Mesenchymal stem cell (in vitro differentiated cells and primary cell): ENCODE measurements around the gene B4GALNT2.
A peak's percentile ranks its signal among the peaks of the same experiment; 100 is the strongest.

ENCODE experiments used
- DNase-seq: peaks from one replicate; pipeline ENCODE4 v3.0.0-alpha.2; 2013
- H2AFZ ChIP-seq: one replicate; pipeline ENCODE4 v1.6.1; 2013; ENCODE audit warnings: low read depth, mild to moderate bottlenecking, control low read depth, inconsistent platforms, low read length, moderate library complexity
- H2AK5ac ChIP-seq: 2 replicates; pipeline ENCODE4 v1.6.1; 2013; ENCODE audit warnings: low read length, moderate library complexity, mild to moderate bottlenecking, inconsistent platforms; ENCODE audit not compliant: severe bottlenecking
- H2BK120ac ChIP-seq: one replicate; pipeline ENCODE4 v1.6.1; 2013; ENCODE audit warnings: low read depth, mild to moderate bottlenecking, inconsistent platforms, low read length, moderate library complexity
- H2BK12ac ChIP-seq, 2 experiments: one replicate each; pipeline ENCODE4 v1.6.1; 2013; ENCODE audit warnings: inconsistent platforms in 2 of 2, low read length in 2 of 2, mild to moderate bottlenecking in 2 of 2, moderate library complexity in 2 of 2, control low read depth in 1 of 2
- H2BK15ac ChIP-seq: one replicate; pipeline ENCODE4 v1.6.1; 2013; ENCODE audit warnings: mild to moderate bottlenecking, low read depth, inconsistent platforms; ENCODE audit not compliant: poor library complexity, severe bottlenecking
- H2BK5ac ChIP-seq: 2 replicates; pipeline ENCODE4 v1.6.1; 2013; ENCODE audit warnings: low read depth, mild to moderate bottlenecking, low read length, control low read depth, inconsistent platforms; ENCODE audit not compliant: poor library complexity, severe bottlenecking
- H3K14ac ChIP-seq, 2 experiments: one replicate each; pipeline ENCODE4 v1.6.1; 2013; ENCODE audit warnings: inconsistent platforms in 2 of 2, low read length in 2 of 2, control low read depth in 1 of 2, mild to moderate bottlenecking in 1 of 2, moderate library complexity in 1 of 2
- H3K18ac ChIP-seq, 2 experiments: one replicate each; pipeline ENCODE4 v1.6.1; 2013; ENCODE audit warnings: inconsistent platforms in 2 of 2, low read length in 2 of 2, control low read depth in 1 of 2, low read depth in 1 of 2, mild to moderate bottlenecking in 1 of 2
- H3K23ac ChIP-seq, 2 experiments: one replicate each; pipeline ENCODE4 v1.6.1; 2013; ENCODE audit warnings: inconsistent platforms in 2 of 2, low read length in 2 of 2, mild to moderate bottlenecking in 2 of 2, moderate library complexity in 2 of 2, control low read depth in 1 of 2
- H3K27ac ChIP-seq: 2 replicates; pipeline ENCODE4 v1.5.1; 2013; ENCODE audit warnings: mild to moderate bottlenecking, moderate library complexity, low read length, control low read depth, inconsistent platforms; ENCODE audit not compliant: poor library complexity, severe bottlenecking
- H3K27me3 ChIP-seq, 2 experiments: 2 replicates each; pipeline versions ENCODE4 v1.6.1 to v1.7.0; 2013; ENCODE audit warnings: low read length in 2 of 2, mild to moderate bottlenecking in 2 of 2, moderate library complexity in 2 of 2, control low read depth in 1 of 2, inconsistent platforms in 1 of 2; ENCODE audit not compliant: control insufficient read depth in 1 of 2, insufficient read depth in 1 of 2
- H3K36me3 ChIP-seq, 2 experiments: 2 replicates each; pipeline versions ENCODE4 v1.6.1 to v1.7.0; 2013; ENCODE audit warnings: low read length in 2 of 2, control low read depth in 1 of 2, inconsistent platforms in 1 of 2, low read depth in 1 of 2, mild to moderate bottlenecking in 1 of 2; ENCODE audit not compliant: insufficient read depth in 2 of 2, control insufficient read depth in 1 of 2
- H3K4ac ChIP-seq, 2 experiments: one replicate each; pipeline ENCODE4 v1.6.1; 2013; ENCODE audit warnings: inconsistent platforms in 2 of 2, low read length in 2 of 2, mild to moderate bottlenecking in 2 of 2, moderate library complexity in 2 of 2, control low read depth in 1 of 2, low read depth in 1 of 2
- H3K4me1 ChIP-seq: 2 replicates; pipeline ENCODE4 v1.6.1; 2013; ENCODE audit warnings: low read depth, low read length, control low read depth; ENCODE audit not compliant: control insufficient read depth, insufficient read depth
- H3K4me2 ChIP-seq: 2 replicates; pipeline ENCODE4 v1.6.1; 2013; ENCODE audit warnings: low read length, mild to moderate bottlenecking, inconsistent platforms; ENCODE audit not compliant: poor library complexity, severe bottlenecking
- H3K4me3 ChIP-seq, 2 experiments: 2 replicates each; pipeline versions ENCODE4 v1.5.1 to v1.7.0; 2013; ENCODE audit warnings: low read length in 2 of 2, mild to moderate bottlenecking in 2 of 2, control low read depth in 1 of 2, low read depth in 1 of 2; ENCODE audit not compliant: insufficient read depth in 1 of 2
- H3K79me1 ChIP-seq: replicated peaks from 2 replicates; pipeline ENCODE4 v1.6.1; 2013; ENCODE audit warnings: mild to moderate bottlenecking, control low read depth, low read length, inconsistent platforms; ENCODE audit not compliant: poor library complexity, severe bottlenecking
- H3K9ac ChIP-seq: 2 replicates; pipeline ENCODE4 v1.7.0; 2013; ENCODE audit warnings: mild to moderate bottlenecking, low read length, moderate library complexity
- H3K9me3 ChIP-seq: 2 replicates; pipeline ENCODE4 v1.7.0; 2013; ENCODE audit warnings: mild to moderate bottlenecking, low read length; ENCODE audit not compliant: control insufficient read depth
- H4K8ac ChIP-seq: one replicate; pipeline ENCODE4 v1.6.1; 2013; ENCODE audit warnings: inconsistent platforms, mild to moderate bottlenecking, low read length, moderate library complexity
- H4K91ac ChIP-seq: one replicate; pipeline ENCODE4 v1.6.1; 2013; ENCODE audit warnings: mild to moderate bottlenecking, low read length, inconsistent platforms
- WGBS: methylation state at CpG from one replicate; pipeline ENCODE4 v1.1.7; 2013; ENCODE audit warnings: mixed read lengths; 5-methylcytosine and 5-hydroxymethylcytosine counted together

The B4GALNT2 gene

DNA sequence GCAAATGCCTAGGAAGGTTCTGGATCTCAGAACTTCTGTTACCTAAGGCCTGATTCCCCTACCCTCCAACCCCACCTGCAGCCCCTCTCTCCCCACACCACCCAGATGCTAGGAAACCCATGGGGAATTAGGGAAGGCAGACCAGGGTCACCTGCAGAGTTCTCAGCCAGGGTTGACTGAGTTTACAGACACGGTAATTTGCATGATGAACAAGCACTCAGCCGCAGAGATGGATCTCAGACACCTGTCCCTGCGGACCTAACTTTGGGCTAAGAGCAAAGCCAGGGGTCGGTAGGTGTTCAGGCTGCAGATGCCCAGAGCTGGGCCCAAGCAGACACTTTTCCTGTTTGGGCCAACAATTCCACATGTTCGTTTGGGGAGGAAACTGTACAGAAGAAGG lies 80.8 kb downstream of the B4GALNT2 start:
- Histone ChIP-seq H4K91ac (no peak overlapping the region), H3K9ac (no peak overlapping the region), H2BK120ac (no peak overlapping the region), H3K14ac (no peak overlapping the region), H3K27me3 (peaks cover 0 to 50% of the 10 kb centered on the region in 2 experiments), H2AFZ (no peak overlapping the region), H3K4me3 (no peak overlapping the region), H2BK12ac (no peak overlapping the region), H3K36me3 (peaks cover 0 to 7% of the 10 kb centered on the region in 2 experiments), H2AK5ac (no peak overlapping the region), H3K18ac (no peak overlapping the region), H3K27ac (no peak overlapping the region), H3K4me2 (no peak overlapping the region), H3K4ac (no peak overlapping the region), H3K23ac (no peak overlapping the region), H3K79me1 (peaks cover 2% of the 10 kb centered on the region), H3K9me3 (no peaks in the 10 kb centered on the region), H2BK5ac (no peak overlapping the region), H3K4me1 (peaks cover 20% of the 10 kb centered on the region), H2BK15ac (no peak overlapping the region), H4K8ac (no peak overlapping the region)
- DNase-seq: no peak
- 94% methylated on average over 5 of the region's 5 CpGs for WGBS

DNA sequence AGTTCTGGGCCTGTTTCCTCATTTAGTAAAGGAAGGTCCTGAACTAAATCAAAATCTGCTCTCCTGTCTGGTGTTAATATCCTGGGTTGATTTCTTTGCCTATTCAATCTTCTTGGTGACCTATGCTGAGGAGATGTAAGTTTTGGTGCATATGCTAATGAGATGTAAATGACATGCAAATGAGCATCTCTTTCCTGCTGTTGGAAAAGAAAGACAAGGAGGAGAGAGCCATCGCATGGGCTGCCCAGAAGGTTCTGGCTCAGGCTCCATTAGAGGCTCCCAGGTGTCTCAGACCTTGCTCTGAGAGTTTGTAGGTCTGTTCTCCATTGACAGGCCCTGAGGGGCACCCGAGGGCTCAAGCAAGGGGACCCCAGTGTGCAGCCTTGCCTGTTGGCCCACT lies 81.3 kb downstream of the B4GALNT2 start:
- H3K27ac ChIP-seq: no peak overlapping the region
- H3K4me1 ChIP-seq: peaks cover 20% of the 10 kb centered on the region
- no peak overlapping the region for H3K9ac ChIP-seq
- H3K9me3 ChIP-seq: no peaks in the 10 kb centered on the region
- no peak overlapping the region for H3K18ac ChIP-seq
- peaks cover 0 to 47% of the 10 kb centered on the region in 2 experiments for H3K27me3 ChIP-seq
- peaks cover 0 to 7% of the 10 kb centered on the region in 2 experiments for H3K36me3 ChIP-seq
- H2AFZ ChIP-seq: no peak overlapping the region
- no peak overlapping the region for H2BK15ac ChIP-seq
- no peak overlapping the region for H3K4ac ChIP-seq
- H3K79me1 ChIP-seq: peaks cover 2% of the 10 kb centered on the region
- no peak overlapping the region for H3K23ac ChIP-seq
- H4K8ac ChIP-seq: no peak overlapping the region
- H3K14ac ChIP-seq: no peak overlapping the region
- no peak overlapping the region for H3K4me2 ChIP-seq
- H2AK5ac ChIP-seq: no peak overlapping the region
- no peak overlapping the region for H4K91ac ChIP-seq
- no peak overlapping the region for H2BK12ac ChIP-seq
- H2BK120ac ChIP-seq: no peak overlapping the region
- H2BK5ac ChIP-seq: no peak overlapping the region
- no peak overlapping the region for H3K4me3 ChIP-seq
- WGBS: 98% methylated on average over 2 of the region's 2 CpGs
- DNase-seq: no peak

DNA sequence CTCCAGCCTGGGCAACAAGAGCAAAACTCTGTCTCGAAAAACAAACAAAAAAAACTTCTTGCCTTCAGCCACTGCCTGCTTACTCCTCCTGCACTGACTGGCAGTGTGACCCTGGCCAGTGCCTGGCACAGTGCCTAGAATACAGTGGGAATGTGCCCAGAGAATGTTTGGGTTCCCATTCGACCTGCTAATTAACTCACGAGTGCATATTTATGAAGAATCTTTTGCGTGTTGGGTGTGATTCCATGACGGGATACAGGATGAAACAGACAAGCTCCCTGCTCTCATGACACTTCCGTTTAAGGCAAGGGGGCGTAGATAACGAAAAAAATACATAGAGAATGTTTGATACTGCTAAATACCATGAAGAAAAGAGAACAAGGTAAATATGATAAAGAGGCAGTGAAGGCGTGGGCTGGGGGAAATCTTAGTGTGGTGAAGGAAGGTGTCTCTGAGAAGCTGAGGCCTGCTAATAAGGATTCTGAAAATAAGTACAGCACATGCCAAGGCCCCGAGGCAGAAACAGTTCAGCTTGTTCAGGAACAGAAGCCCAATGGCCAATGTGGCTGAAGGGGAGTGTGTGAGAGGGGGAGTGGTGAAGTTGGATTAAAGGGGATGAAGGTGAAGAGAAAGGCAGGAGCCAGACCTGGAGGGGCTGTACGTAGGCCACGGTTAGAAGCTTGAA lies 82.2 kb downstream of the B4GALNT2 start:
- H2BK120ac ChIP-seq: no peak overlapping the region
- WGBS: 87% methylated on average over 11 of the region's 12 CpGs
- DNase-seq: no peak

DNA sequence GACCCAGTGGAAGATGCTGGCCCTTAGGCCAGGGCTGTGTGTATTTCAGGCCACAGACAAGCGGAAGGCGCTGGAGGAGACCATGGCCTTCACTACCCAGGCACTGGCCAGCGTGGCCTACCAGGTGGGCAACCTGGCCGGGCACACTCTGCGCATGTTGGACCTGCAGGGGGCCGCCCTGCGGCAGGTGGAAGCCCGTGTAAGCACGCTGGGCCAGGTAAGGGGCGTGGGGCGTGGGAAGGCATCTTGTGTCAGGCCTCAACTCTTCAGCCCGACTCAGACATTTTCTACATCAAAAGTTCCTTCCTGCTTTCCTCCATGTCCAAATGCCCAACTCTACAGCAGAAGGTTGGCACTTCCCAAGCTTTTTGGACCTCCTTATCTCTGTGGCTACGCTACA lies 83.9 kb downstream of the B4GALNT2 start:
- H2AFZ ChIP-seq: no peak overlapping the region
- no peak overlapping the region for H2BK120ac ChIP-seq
- H3K79me1 ChIP-seq: no peaks in the 10 kb centered on the region
- no peak overlapping the region for H4K91ac ChIP-seq
- H3K4ac ChIP-seq: no peak overlapping the region
- H3K4me2 ChIP-seq: no peak overlapping the region
- no peak overlapping the region for H3K9ac ChIP-seq
- H3K9me3 ChIP-seq: no peaks in the 10 kb centered on the region
- peaks cover 0 to 17% of the 10 kb centered on the region in 2 experiments for H3K36me3 ChIP-seq
- no peak overlapping the region for H3K27ac ChIP-seq
- no peak overlapping the region for H2AK5ac ChIP-seq
- H3K14ac ChIP-seq: no peak overlapping the region
- DNase-seq: no peak
- no peak overlapping the region for H2BK15ac ChIP-seq
- H3K23ac ChIP-seq: no peak overlapping the region
- no peak overlapping the region for H3K4me3 ChIP-seq
- no peaks in the 10 kb centered on the region for H3K4me1 ChIP-seq
- no peak overlapping the region for H2BK12ac ChIP-seq
- no peak overlapping the region for H3K18ac ChIP-seq
- H2BK5ac ChIP-seq: no peak overlapping the region
- H3K27me3 ChIP-seq: peaks cover 0 to 32% of the 10 kb centered on the region in 2 experiments
- no peak overlapping the region for H4K8ac ChIP-seq
- 95% methylated on average over 13 of the region's 13 CpGs for WGBS

More for the DNA sequence above, 82.2 kb downstream of the B4GALNT2 start:
- H3K4me1 ChIP-seq: peaks cover 14% of the 10 kb centered on the region
- no peak overlapping the region for H2BK5ac ChIP-seq
- no peak overlapping the region for H3K18ac ChIP-seq
- no peak overlapping the region for H2BK15ac ChIP-seq
- H3K4me3 ChIP-seq: no peak overlapping the region
- peaks cover 2% of the 10 kb centered on the region for H3K79me1 ChIP-seq
- H4K91ac ChIP-seq: peak overlapping the region; percentile 11
- H3K23ac ChIP-seq: no peak overlapping the region
- H3K14ac ChIP-seq: no peak overlapping the region
- H3K27me3 ChIP-seq: peaks cover 0 to 44% of the 10 kb centered on the region in 2 experiments
- no peak overlapping the region for H4K8ac ChIP-seq
- H2AFZ ChIP-seq: no peak overlapping the region
- no peak overlapping the region for H2BK12ac ChIP-seq
- peaks cover 0 to 13% of the 10 kb centered on the region in 2 experiments for H3K36me3 ChIP-seq
- H3K4ac ChIP-seq: no peak overlapping the region
- no peak overlapping the region for H2AK5ac ChIP-seq
- H3K9ac ChIP-seq: no peak overlapping the region
- no peak overlapping the region for H3K27ac ChIP-seq
- H3K9me3 ChIP-seq: no peaks in the 10 kb centered on the region
- no peak overlapping the region for H3K4me2 ChIP-seq
